Breast epithelium (tissue), 4 donors: ENCODE data around the gene ZBTB5. TPM values are rescaled to one million over a fixed set of nuclear protein-coding genes. Genes with fewer than 3 reads are reported as not detected.
A peak's percentile ranks its signal among the peaks of the same experiment; 100 is the strongest.

Source experiments
- DNase-seq, 2 donors: peaks; one replicate each; pipeline ENCODE4 v3.0.0-alpha.2; 2019; ENCODE audit warnings: low spot score in 2 of 2
- H3K27ac ChIP-seq, 2 donors: fragments of 200-600 bp; sonication (generic) in 1 of 2; one replicate each; pipeline ENCODE4 v1.5.1; 2016 to 2019; ENCODE audit warnings: mild to moderate bottlenecking in 1 of 2
- H3K27me3 ChIP-seq, 2 donors: fragments of 200-600 bp; sonication (generic) in 1 of 2; one replicate each; pipeline versions ENCODE4 v1.5.1 to v1.6.0; 2017 to 2019; ENCODE audit warnings: control low read depth in 1 of 2, mild to moderate bottlenecking in 1 of 2
- H3K36me3 ChIP-seq: fragments of 200-600 bp; one replicate; pipeline ENCODE4 v1.5.1; 2019
- H3K4me1 ChIP-seq, 2 donors: fragments of 200-600 bp; sonication (generic); one replicate each; pipeline ENCODE4 v1.5.1; 2016 to 2019; ENCODE audit warnings: control low read depth in 1 of 2
- H3K4me3 ChIP-seq, 3 donors: fragments of 200-600 bp; sonication (generic); 1 replicate in 2 of 3; 2 replicates in 1 of 3; pipeline ENCODE4 v1.5.1; 2016 to 2019; ENCODE audit warnings: mild to moderate bottlenecking in 3 of 3, moderate library complexity in 2 of 3
- H3K9me3 ChIP-seq, 2 donors: fragments of 200-600 bp; sonication (generic) in 1 of 2; one replicate each; pipeline ENCODE4 v1.5.1; 2016 to 2019; ENCODE audit warnings: control low read depth in 1 of 2
- POLR2A ChIP-seq: fragments of 450-650 bp; IDR thresholded peaks from one replicate; pipeline ENCODE4 v1.6.1; 2016; ENCODE audit warnings: antibody characterized with exemption, mild to moderate bottlenecking, moderate library complexity
- POLR2AphosphoS5 ChIP-seq, 3 donors: sonication (generic); formaldehyde crosslinking; IDR thresholded peaks; one replicate each; pipeline ENCODE4 v1.6.1; 2017; ENCODE audit warnings: antibody characterized with exemption in 3 of 3
- intact Hi-C: fragments of 100-400 bp; cut with DNase I; formaldehyde crosslinking; loops from one replicate; pipeline ENCODE4 v1.15.1; 2023; ENCODE audit warnings: low total_unique reads
- total RNA-seq, 3 donors: library from RNA; depleted of rRNA; stranded (reverse); fragments of >200 nt; gene quantifications; one replicate each; pipeline ENCODE4 v1.1.0, GENCODE V29; 2016
- TF ChIP-seq, protein P1 (sequence below), 3 donors: fragments of 450-650 bp; IDR thresholded peaks; one replicate each; pipeline ENCODE4 v1.5.1; 2016 to 2017; ENCODE audit warnings: antibody characterized with exemption in 3 of 3, mild to moderate bottlenecking in 3 of 3, moderate library complexity in 3 of 3

Gene ZBTB5
- total RNA-seq, 3 donors from 2014 or later = 10.6 to 21.5 (median 14.7) TPM

- Histone ChIP-seq H3K9me3 (no peaks in the 10 kb centered on the region), H3K4me1 (peaks cover 12 to 23% of the 10 kb centered on the region in 2 donors), H3K27ac (peak overlapping the region in 1 of 2 donors; percentile 36), H3K4me3 (peak overlapping the region in 1 of 3 donors; percentile 37), H3K27me3 (no peaks in the 10 kb centered on the region), H3K36me3 (no peaks in the 10 kb centered on the region)
- TF ChIP-seq POLR2A (no peak), POLR2AphosphoS5 (IDR thresholded peaks at IDR 0.05) (no peak)
- TF ChIP-seq, protein P1, sequence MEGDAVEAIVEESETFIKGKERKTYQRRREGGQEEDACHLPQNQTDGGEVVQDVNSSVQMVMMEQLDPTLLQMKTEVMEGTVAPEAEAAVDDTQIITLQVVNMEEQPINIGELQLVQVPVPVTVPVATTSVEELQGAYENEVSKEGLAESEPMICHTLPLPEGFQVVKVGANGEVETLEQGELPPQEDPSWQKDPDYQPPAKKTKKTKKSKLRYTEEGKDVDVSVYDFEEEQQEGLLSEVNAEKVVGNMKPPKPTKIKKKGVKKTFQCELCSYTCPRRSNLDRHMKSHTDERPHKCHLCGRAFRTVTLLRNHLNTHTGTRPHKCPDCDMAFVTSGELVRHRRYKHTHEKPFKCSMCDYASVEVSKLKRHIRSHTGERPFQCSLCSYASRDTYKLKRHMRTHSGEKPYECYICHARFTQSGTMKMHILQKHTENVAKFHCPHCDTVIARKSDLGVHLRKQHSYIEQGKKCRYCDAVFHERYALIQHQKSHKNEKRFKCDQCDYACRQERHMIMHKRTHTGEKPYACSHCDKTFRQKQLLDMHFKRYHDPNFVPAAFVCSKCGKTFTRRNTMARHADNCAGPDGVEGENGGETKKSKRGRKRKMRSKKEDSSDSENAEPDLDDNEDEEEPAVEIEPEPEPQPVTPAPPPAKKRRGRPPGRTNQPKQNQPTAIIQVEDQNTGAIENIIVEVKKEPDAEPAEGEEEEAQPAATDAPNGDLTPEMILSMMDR (IDR thresholded peaks at IDR 0.05) = no peak
- intact Hi-C loops = loop anchor here (10.0 kb wide), 2 partner anchors 59 to 319 kb away; partner anchors contain the start of gene POLR1E
- no peak for DNase-seq
Measured at GRCh38 chr9:37425298-37425752, 39.9 kb downstream of the ZBTB5 start.

GRCh38 chr9:37424686-37425297 lies 40.5 kb downstream of the ZBTB5 start:
- H3K9me3 ChIP-seq = no peaks in the 10 kb centered on the region
- peaks cover 12 to 23% of the 10 kb centered on the region in 2 donors for H3K4me1 ChIP-seq
- no peaks in the 10 kb centered on the region for H3K36me3 ChIP-seq
- H3K27ac ChIP-seq = peak overlapping the region; percentile 30 to 36
- TF ChIP-seq POLR2A (no peak), POLR2AphosphoS5 (IDR thresholded peaks at IDR 0.05) (no peak)
- TF ChIP-seq, protein P1 (IDR thresholded peaks at IDR 0.05) = no peak
- no peaks in the 10 kb centered on the region for H3K27me3 ChIP-seq
- peak overlapping the region in 1 of 3 donors; percentile 37 for H3K4me3 ChIP-seq
- no peak for DNase-seq
- intact Hi-C loops = loop anchor here (10.0 kb wide), 2 partner anchors 60 to 320 kb away; partner anchors contain the start of gene POLR1E

DNA sequence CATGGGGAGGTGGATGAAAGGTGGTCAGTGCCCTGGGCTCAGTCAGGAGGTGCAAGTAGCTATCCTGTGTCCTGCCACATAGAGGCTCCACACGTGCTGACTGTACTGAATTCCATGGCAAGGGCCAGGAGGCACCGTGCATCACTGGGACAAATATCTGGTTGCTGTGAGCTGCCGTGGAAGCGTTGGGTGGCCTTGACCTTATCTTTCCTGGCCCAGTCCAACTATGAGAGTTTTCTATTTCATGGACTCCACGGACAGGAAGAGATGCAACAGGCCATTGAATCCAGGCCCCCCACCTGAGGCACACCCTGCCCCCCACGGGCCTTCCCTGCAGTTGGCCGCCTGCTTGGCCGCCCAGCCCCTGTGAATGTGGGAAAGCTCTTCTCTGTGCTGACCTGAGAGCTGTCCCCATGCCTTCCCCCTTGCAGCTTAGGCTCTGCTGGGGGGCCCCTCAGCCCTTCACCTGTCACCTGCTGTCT lies 41.0 kb downstream of the ZBTB5 start:
- Histone ChIP-seq H3K27ac (peak overlapping the region in 1 of 2 donors; percentile 30), H3K9me3 (no peaks in the 10 kb centered on the region), H3K36me3 (no peaks in the 10 kb centered on the region), H3K27me3 (no peaks in the 10 kb centered on the region), H3K4me3 (peak overlapping the region in 1 of 3 donors; percentile 37), H3K4me1 (peaks cover 12 to 23% of the 10 kb centered on the region in 2 donors)
- no peak for DNase-seq
- intact Hi-C loops = loop anchor here (10.0 kb wide), 2 partner anchors 61 to 321 kb away; partner anchors contain the start of gene POLR1E
- TF ChIP-seq POLR2AphosphoS5 (IDR thresholded peaks at IDR 0.05) = no peak
- no peak for TF ChIP-seq POLR2A
- TF ChIP-seq, protein P1 (IDR thresholded peaks at IDR 0.05) = no peak

DNA sequence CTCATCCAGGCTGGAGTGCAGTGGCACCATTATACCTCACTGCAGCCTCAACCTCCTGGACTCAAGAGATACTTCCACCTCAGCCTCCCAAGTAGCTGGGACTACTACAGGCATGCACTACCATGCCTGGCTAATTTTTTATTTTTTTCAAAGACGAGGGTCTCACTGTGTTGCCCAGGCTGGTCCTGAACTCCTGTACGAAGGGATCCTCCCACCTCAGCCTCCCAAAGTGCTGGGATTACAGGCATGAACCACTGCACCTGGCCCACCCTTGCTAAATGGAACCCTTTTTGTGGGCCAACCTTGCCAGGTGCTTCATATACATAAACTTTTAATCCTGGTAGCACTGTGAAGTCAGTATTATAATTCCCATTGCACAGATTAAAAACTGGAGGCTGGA lies 41.7 kb downstream of the ZBTB5 start:
- H3K4me3 ChIP-seq = peak overlapping the region; percentile 71 to 75 (median 73)
- H3K4me1 ChIP-seq = peaks cover 12 to 23% of the 10 kb centered on the region in 2 donors
- intact Hi-C loops = loop anchor here (10.0 kb wide), 2 partner anchors 61 to 321 kb away; partner anchors contain the start of gene POLR1E
- no peak overlapping the region for H3K27ac ChIP-seq
- no peak for DNase-seq
- TF ChIP-seq, protein P1 (IDR thresholded peaks at IDR 0.05) = no peak
- TF ChIP-seq POLR2AphosphoS5 (IDR thresholded peaks at IDR 0.05) (no peak), POLR2A (no peak)
- no peaks in the 10 kb centered on the region for H3K9me3 ChIP-seq
- H3K27me3 ChIP-seq = no peaks in the 10 kb centered on the region
- H3K36me3 ChIP-seq = no peaks in the 10 kb centered on the region
